A673 (cell line): ENCODE measurements around the gene TREM1. TPM values are rescaled to one million over a fixed set of nuclear protein-coding genes. Genes with fewer than 3 reads are reported as not detected.
"Not testable (repeated sequence)": the region's sequence is repeated elsewhere in the genome, so short reads cannot be mapped to it uniquely, and the experiment has no call there.

Source experiments
- BruUV-seq: library from RNA; stranded (reverse); fragments of 400-500 nt; replicated peaks from 2 replicates; lab custom pipeline; 2021; lab: Mats Ljungman, UMichigan
- CTCF ChIA-PET: fragments of 300-600 bp; sonication (Branson Sonifier 250); formaldehyde crosslinking; loops from one replicate; lab custom pipeline; 2022; ENCODE audit warnings: antibody characterized with exemption; lab: Charles Lee
- POLR2A ChIA-PET: fragments of 300-600 bp; sonication (Branson Sonifier 250); formaldehyde crosslinking; loops from one replicate; lab custom pipeline; 2022; ENCODE audit warnings: antibody characterized with exemption; ENCODE audit not compliant: low non-redundant PET; lab: Charles Lee
- DNase-seq: peaks from one replicate; pipeline ENCODE4 v3.0.0-alpha.2; 2015; ENCODE audit warnings: low spot score
- H3K27ac ChIP-seq: fragments of 200-600 bp; sonication (generic); 2 replicates; pipeline ENCODE4 v1.5.1; 2016; ENCODE audit warnings: mixed run types, low read depth, mild to moderate bottlenecking, mixed read lengths, antibody characterized with exemption, low read length; ENCODE audit not compliant: poor library complexity, severe bottlenecking
- H3K27me3 ChIP-seq: fragments of 200-600 bp; sonication (generic); replicated peaks from 2 replicates; pipeline ENCODE4 v1.6.1; 2017; ENCODE audit warnings: mixed run types, low read depth, mild to moderate bottlenecking, mixed read lengths, antibody characterized with exemption, low read length; ENCODE audit not compliant: insufficient read depth, poor library complexity
- H3K36me3 ChIP-seq: fragments of 200-600 bp; sonication (generic); 2 replicates; pipeline ENCODE4 v1.6.1; 2016; ENCODE audit warnings: mixed run types, mild to moderate bottlenecking, mixed read lengths, antibody characterized with exemption, low read length; ENCODE audit not compliant: insufficient read depth, poor library complexity, severe bottlenecking
- H3K4me1 ChIP-seq: fragments of 200-600 bp; sonication (generic); 2 replicates; pipeline ENCODE4 v1.6.1; 2017; ENCODE audit warnings: mixed run types, mild to moderate bottlenecking, mixed read lengths, antibody characterized with exemption, low read length; ENCODE audit not compliant: insufficient read depth, poor library complexity, severe bottlenecking
- H3K4me3 ChIP-seq: fragments of 200-600 bp; sonication (generic); 2 replicates; pipeline ENCODE4 v1.5.1; 2016; ENCODE audit warnings: low read depth, mixed run types, mild to moderate bottlenecking, mixed read lengths, low read length; ENCODE audit not compliant: poor library complexity, severe bottlenecking
- H3K9me3 ChIP-seq: fragments of 200-600 bp; sonication (generic); 2 replicates; pipeline ENCODE4 v1.6.1; 2016; ENCODE audit warnings: mixed run types, low read depth, mild to moderate bottlenecking, mixed read lengths, antibody characterized with exemption, low read length; ENCODE audit not compliant: poor library complexity, severe bottlenecking
- CTCF ChIP-seq: fragments of 300-800, 200-600 bp; sonication (generic); conservative IDR thresholded peaks from 2 replicates; pipeline ENCODE4 v1.5.1; 2017; ENCODE audit warnings: low read depth, mild to moderate bottlenecking, antibody characterized with exemption, low read length, moderate library complexity, mixed read lengths
- EZH2 ChIP-seq: fragments of 200-600 bp; sonication (generic); IDR thresholded peaks from 2 replicates; pipeline ENCODE4 v1.6.1; 2017; ENCODE audit warnings: borderline replicate concordance, low read depth, mild to moderate bottlenecking, mixed read lengths, antibody characterized with exemption, low read length; ENCODE audit not compliant: poor library complexity, severe bottlenecking
- intact Hi-C: fragments of 100-400 bp; cut with micrococcal nuclease; formaldehyde crosslinking; loops from one replicate; pipeline ENCODE4 v1.10.0; 2022; ENCODE audit not compliant: unreplicated experiment
- total RNA-seq: library from RNA; stranded (reverse); gene quantifications from 2 replicates; pipeline ENCODE4 v1.2.3, GENCODE V29; 2021

Gene TREM1
- total RNA-seq, 1 experiment from 2014 or later: not detected

- H3K27me3 ChIP-seq: peaks cover 12% of the 10 kb centered on the region
- POLR2A ChIA-PET: no interaction called here
- no peaks in the 10 kb centered on the region for H3K9me3 ChIP-seq
- TF ChIP-seq CTCF: peak; percentile 69
- TF ChIP-seq EZH2: no peak
- H3K4me3 ChIP-seq: no peak overlapping the region
- CTCF ChIA-PET: no interaction called here
- H3K36me3 ChIP-seq: no peaks in the 10 kb centered on the region
- no peaks in the 10 kb centered on the region for H3K4me1 ChIP-seq
- no TSS peak for BruUV-seq
- peak; percentile 57 for DNase-seq
- intact Hi-C loops: loop anchor here (2.0 kb wide), 1 partner anchor 376 kb away; no protein-coding TSS in a partner anchor
- no peak overlapping the region for H3K27ac ChIP-seq
These were observed 19.8 kb upstream of the TREM1 start for GRCh38 chr6:41306187-41306854.

GRCh38 chr6:41302638-41303037 is 16.2 kb upstream of the TREM1 start:
- Histone ChIP-seq H3K9me3 (no peaks in the 10 kb centered on the region), H3K4me1 (no peaks in the 10 kb centered on the region), H3K27ac (no peak overlapping the region), H3K36me3 (no peaks in the 10 kb centered on the region), H3K27me3 (peaks cover 12% of the 10 kb centered on the region), H3K4me3 (no peak overlapping the region)
- ChIA-PET POLR2A (no interaction called here), CTCF (no interaction called here)
- no TSS peak for BruUV-seq
- no peak for DNase-seq
- intact Hi-C loops: no loop called here
- TF ChIP-seq CTCF (no peak), EZH2 (no peak)

GRCh38 chr6:41298785-41299502 is 12.5 kb upstream of the TREM1 start:
- CTCF ChIA-PET: no interaction called here
- intact Hi-C loops: no loop called here

GRCh38 chr6:41297248-41297647 is 10.8 kb upstream of the TREM1 start:
- H3K27ac ChIP-seq, BruUV-seq, POLR2A ChIA-PET, H3K4me1 ChIP-seq, H3K27me3 ChIP-seq, DNase-seq, H3K9me3 ChIP-seq, H3K4me3 ChIP-seq, CTCF ChIA-PET, intact Hi-C loops, H3K36me3 ChIP-seq: not testable (repeated sequence)

More at GRCh38 chr6:41298785-41299502, 12.5 kb upstream of the TREM1 start:
- no peaks in the 10 kb centered on the region for H3K4me1 ChIP-seq
- H3K9me3 ChIP-seq: no peaks in the 10 kb centered on the region
- H3K27me3 ChIP-seq: peaks cover 5% of the 10 kb centered on the region
- H3K27ac ChIP-seq: no peak overlapping the region
- H3K4me3 ChIP-seq: no peak overlapping the region
- no peaks in the 10 kb centered on the region for H3K36me3 ChIP-seq
- no TSS peak for BruUV-seq
- TF ChIP-seq CTCF (no peak), EZH2 (no peak)
- POLR2A ChIA-PET: no interaction called here
- no peak for DNase-seq
